Thymus (tissue), 11 donors: ENCODE measurements around the gene NRBP1. TPM values are rescaled to one million over a fixed set of nuclear protein-coding genes. Genes with fewer than 3 reads are reported as not detected.

Experiments used
- DNase-seq, 9 donors: peaks; one replicate each; pipeline ENCODE4 v3.0.0-alpha.2; 2013; ENCODE audit warnings: low spot score in 9 of 9, low read depth in 6 of 9, missing footprints in 1 of 9
- H3K27ac ChIP-seq, 2 donors: one replicate each; pipeline ENCODE4 v1.5.1; 2013; ENCODE audit warnings: control low read depth in 1 of 2, low read depth in 1 of 2, low read length in 1 of 2, mild to moderate bottlenecking in 1 of 2, moderate library complexity in 1 of 2
- H3K27me3 ChIP-seq, 2 donors: one replicate each; pipeline ENCODE4 v1.5.1; 2013; ENCODE audit warnings: low read length in 1 of 2; ENCODE audit not compliant: control insufficient read depth in 2 of 2, insufficient read depth in 1 of 2
- H3K36me3 ChIP-seq, 2 donors: one replicate each; pipeline ENCODE4 v1.5.1; 2013; ENCODE audit warnings: low read length in 1 of 2, mild to moderate bottlenecking in 1 of 2, moderate library complexity in 1 of 2; ENCODE audit not compliant: control insufficient read depth in 2 of 2, insufficient read depth in 2 of 2
- H3K4me1 ChIP-seq, 2 donors: one replicate each; pipeline ENCODE4 v1.5.1; 2013; ENCODE audit warnings: low read length in 2 of 2; ENCODE audit not compliant: control insufficient read depth in 2 of 2, insufficient read depth in 2 of 2
- H3K4me3 ChIP-seq, 2 donors: one replicate each; pipeline ENCODE4 v1.5.1; 2013; ENCODE audit warnings: low read length in 2 of 2, control low read depth in 1 of 2, mild to moderate bottlenecking in 1 of 2
- H3K9me3 ChIP-seq, 2 donors: one replicate each; pipeline ENCODE4 v1.5.1; 2013; ENCODE audit warnings: low read length in 1 of 2, mild to moderate bottlenecking in 1 of 2; ENCODE audit not compliant: control insufficient read depth in 2 of 2, insufficient read depth in 1 of 2
- WGBS: extraction: QIAGEN DNeasy Blood & Tissue Kit; methylation state at CpG from one replicate; pipeline ENCODE4 v1.1.7; 2013; 5-methylcytosine and 5-hydroxymethylcytosine counted together
- polyA plus RNA-seq: library from polyadenylated mRNA; stranded (reverse); fragments of 200-250 nt; gene quantifications from one replicate; pipeline ENCODE4 v1.2.3, GENCODE V29; 2013
- total RNA-seq: library from RNA; stranded (reverse); fragments of 120-200 nt; gene quantifications from one replicate; pipeline ENCODE4 v1.2.4, GENCODE V29; 2013
- donor health status: healthy.

NRBP1 gene
- total and polyA plus RNA-seq, 2 donors = 43.9 to 56.4 TPM

- H3K9me3 ChIP-seq = no peaks in the 10 kb centered on the region
- H3K27ac ChIP-seq = peak overlapping the region in 1 of 2 donors; percentile 18
- H3K27me3 ChIP-seq = no peaks in the 10 kb centered on the region
- no peaks in the 10 kb centered on the region for H3K4me1 ChIP-seq
- DNase-seq = peak in 1 of 9 donors; percentile 57
- WGBS = 88% methylated on average over 9 of the region's 9 CpGs
- peaks cover 6 to 21% of the 10 kb centered on the region in 2 donors for H3K36me3 ChIP-seq
- H3K4me3 ChIP-seq = no peak overlapping the region
Measured at GRCh38 chr2:27390822-27391679, 37.4 kb upstream of the NRBP1 start.

- 98% methylated on average over 33 of the region's 33 CpGs for WGBS
Measured at GRCh38 chr2:27393225-27393624, 35.2 kb upstream of the NRBP1 start.

GRCh38 chr2:27398962-27399361, 29.5 kb upstream of the NRBP1 start:
- DNase-seq = no peak
- Histone ChIP-seq H3K4me1 (no peaks in the 10 kb centered on the region), H3K36me3 (peaks cover 4 to 10% of the 10 kb centered on the region in 2 donors), H3K27ac (no peak overlapping the region), H3K9me3 (no peaks in the 10 kb centered on the region), H3K4me3 (no peak overlapping the region), H3K27me3 (no peaks in the 10 kb centered on the region)
- whole genome bisulfite sequencing = 98% methylated on average over 5 of the region's 5 CpGs

More at GRCh38 chr2:27393225-27393624, 35.2 kb upstream of the NRBP1 start:
- no peaks in the 10 kb centered on the region for H3K9me3 ChIP-seq
- DNase-seq = no peak
- no peak overlapping the region for H3K4me3 ChIP-seq
- H3K27ac ChIP-seq = no peak overlapping the region
- H3K27me3 ChIP-seq = no peaks in the 10 kb centered on the region
- no peaks in the 10 kb centered on the region for H3K4me1 ChIP-seq
- H3K36me3 ChIP-seq = peaks cover 5 to 12% of the 10 kb centered on the region in 2 donors

GRCh38 chr2:27400348-27401135, 27.9 kb upstream of the NRBP1 start:
- Histone ChIP-seq H3K36me3 (peaks cover 7 to 15% of the 10 kb centered on the region in 2 donors), H3K27ac (no peak overlapping the region), H3K27me3 (no peaks in the 10 kb centered on the region), H3K9me3 (no peaks in the 10 kb centered on the region), H3K4me3 (no peak overlapping the region), H3K4me1 (no peaks in the 10 kb centered on the region)
- 98% methylated on average over 2 of the region's 2 CpGs for WGBS
- no peak for DNase-seq

GRCh38 chr2:27407798-27408491, 20.5 kb upstream of the NRBP1 start:
- H3K36me3 ChIP-seq = peaks cover 4 to 15% of the 10 kb centered on the region in 2 donors
- 63% methylated on average over 16 of the region's 16 CpGs for whole genome bisulfite sequencing
- H3K4me1 ChIP-seq = peaks cover 7 to 17% of the 10 kb centered on the region in 2 donors
- peak overlapping the region; percentile 79 to 100 for H3K4me3 ChIP-seq
- H3K9me3 ChIP-seq = no peaks in the 10 kb centered on the region
- H3K27ac ChIP-seq = no peak overlapping the region
- DNase-seq = peak in 1 of 9 donors; percentile 9
- H3K27me3 ChIP-seq = no peaks in the 10 kb centered on the region

GRCh38 chr2:27408601-27409320, 19.7 kb upstream of the NRBP1 start:
- Histone ChIP-seq H3K4me1 (peaks cover 7 to 17% of the 10 kb centered on the region in 2 donors), H3K27me3 (no peaks in the 10 kb centered on the region), H3K27ac (peak overlapping the region; percentile 60 to 89), H3K9me3 (no peaks in the 10 kb centered on the region), H3K36me3 (peaks cover 4 to 12% of the 10 kb centered on the region in 2 donors), H3K4me3 (peak overlapping the region; percentile 79 to 100)
- DNase-seq = no peak
- whole genome bisulfite sequencing = under 1% methylated on average over 33 of the region's 33 CpGs

GRCh38 chr2:27409321-27410073, 18.9 kb upstream of the NRBP1 start, which contains the start of gene PPM1G:
TSS of gene PPM1G (minus strand) at chr2:27409591. CDS start at chr2:27409422, 169 bp downstream.
- H3K4me3 ChIP-seq = peak within 1 kb of the TSS; percentile 79 to 100
- H3K27me3 ChIP-seq = no peaks in the 10 kb centered on the region
- peak; percentile 78 to 97 (median 93) for DNase-seq
- peaks cover 7 to 17% of the 10 kb centered on the region in 2 donors for H3K4me1 ChIP-seq
- peak within 1 kb of the TSS; percentile 77 to 89 for H3K27ac ChIP-seq
- 2% methylated on average over 82 of the region's 82 CpGs for WGBS
- no peaks in the 10 kb centered on the region for H3K9me3 ChIP-seq
- H3K36me3 ChIP-seq = peaks cover 4 to 12% of the 10 kb centered on the region in 2 donors
